ENCODE results near the gene KCP. TPM values are rescaled to one million over a fixed set of nuclear protein-coding genes. Genes with fewer than 3 reads are reported as not detected.
A peak's percentile ranks its signal among the peaks of the same experiment; 100 is the strongest.

Gene KCP
- total and polyA plus RNA-seq, 2 of the 13 experiments (the other 11 are each of a cell fraction or from before 2014, with no cell fraction given) = 0.37 to 1.0 TPM

DNA sequence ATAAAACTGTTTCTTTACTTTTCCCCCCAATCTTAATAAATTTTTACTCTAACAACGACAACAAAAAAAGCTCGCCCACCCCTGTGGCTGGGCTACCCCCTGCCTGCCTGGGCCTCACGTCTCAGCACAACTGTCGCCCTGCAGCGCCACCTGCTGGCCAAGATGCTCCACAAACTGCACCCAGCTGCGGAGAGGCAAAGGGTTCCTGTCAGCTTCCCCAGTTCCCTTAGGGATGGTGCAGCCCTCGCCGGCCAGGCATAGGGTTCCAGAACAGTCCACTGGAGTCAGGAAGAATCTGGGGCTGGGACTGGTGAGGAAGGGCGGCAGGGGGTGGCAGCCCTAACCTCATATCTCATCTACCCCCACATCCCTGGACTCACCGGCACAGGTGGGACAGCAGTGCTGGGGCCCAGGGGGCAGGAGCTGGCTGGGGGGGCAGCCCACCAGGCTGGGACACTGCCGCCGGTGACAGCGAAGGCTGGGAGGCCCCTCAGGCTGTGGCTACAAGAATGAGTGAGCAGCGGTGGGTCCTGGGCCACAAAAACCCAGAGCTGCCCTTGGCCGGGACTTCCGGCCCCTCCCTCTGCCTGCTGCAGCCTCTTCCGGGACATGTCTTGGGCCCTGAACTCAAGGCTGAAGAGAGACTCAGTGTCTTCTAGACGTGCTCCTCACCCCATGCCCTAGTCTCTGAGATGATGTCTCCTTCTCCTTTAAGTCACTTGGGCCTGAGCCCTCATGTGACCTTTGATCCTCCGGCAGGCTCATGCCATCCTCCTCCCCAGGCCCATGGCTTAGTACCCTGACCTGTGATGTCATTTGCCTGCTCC is 26.7 kb downstream of the KCP start (continued):
- TF ChIP-seq ZSCAN5A (CRISPR knock-in tag; IDR thresholded peaks at IDR 0.05; ENCODE audit: borderline replicate concordance) (no peak), KLF13 (CRISPR knock-in tag; IDR thresholded peaks at IDR 0.05) (no peak), KLF11 (CRISPR knock-in tag; IDR thresholded peaks at IDR 0.05) (no peak), HNF4G (IDR thresholded peaks at IDR 0.05; ENCODE audit: borderline replicate concordance, low read depth, low read length) (0 out of 2 replicates have a peak, but pooled peaks have one; percentile 5), HNF4G (CRISPR knock-in tag; IDR thresholded peaks at IDR 0.05; ENCODE audit: borderline replicate concordance, low read depth) (no peak), HOXA3 (CRISPR knock-in tag; IDR thresholded peaks at IDR 0.05) (0 out of 2 replicates have a peak, but pooled peaks have one; percentile 46), ZNF768 (CRISPR knock-in tag; IDR thresholded peaks at IDR 0.05) (peak; percentile 9; the same call in 1 of the 2 replicates), SUZ12 (IDR thresholded peaks at IDR 0.05; ENCODE audit: low read depth, low read length) (no peak), NR0B2 (CRISPR knock-in tag; IDR thresholded peaks at IDR 0.05) (no peak), ZNF552 (CRISPR knock-in tag; IDR thresholded peaks at IDR 0.05; ENCODE audit: borderline replicate concordance) (no peak), SNAI1 (CRISPR knock-in tag; IDR thresholded peaks at IDR 0.05; ENCODE audit: borderline replicate concordance) (no peak), DMAP1 (CRISPR knock-in tag; IDR thresholded peaks at IDR 0.05) (no peak), HNRNPLL (IDR thresholded peaks at IDR 0.05; ENCODE audit: low read depth, low read length, poor library complexity, severe bottlenecking) (peak; percentile 15), ZNF512B (CRISPR knock-in tag; IDR thresholded peaks at IDR 0.05; ENCODE audit: borderline replicate concordance) (no peak), ZMYM4 (CRISPR knock-in tag; IDR thresholded peaks at IDR 0.05) (peak; percentile 31; the same call in 1 of the 2 replicates)
- TF ChIP-seq, protein P1, sequence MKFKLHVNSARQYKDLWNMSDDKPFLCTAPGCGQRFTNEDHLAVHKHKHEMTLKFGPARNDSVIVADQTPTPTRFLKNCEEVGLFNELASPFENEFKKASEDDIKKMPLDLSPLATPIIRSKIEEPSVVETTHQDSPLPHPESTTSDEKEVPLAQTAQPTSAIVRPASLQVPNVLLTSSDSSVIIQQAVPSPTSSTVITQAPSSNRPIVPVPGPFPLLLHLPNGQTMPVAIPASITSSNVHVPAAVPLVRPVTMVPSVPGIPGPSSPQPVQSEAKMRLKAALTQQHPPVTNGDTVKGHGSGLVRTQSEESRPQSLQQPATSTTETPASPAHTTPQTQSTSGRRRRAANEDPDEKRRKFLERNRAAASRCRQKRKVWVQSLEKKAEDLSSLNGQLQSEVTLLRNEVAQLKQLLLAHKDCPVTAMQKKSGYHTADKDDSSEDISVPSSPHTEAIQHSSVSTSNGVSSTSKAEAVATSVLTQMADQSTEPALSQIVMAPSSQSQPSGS (CRISPR knock-in tag; IDR thresholded peaks at IDR 0.05) = no peak
- TF ChIP-seq, protein P2, sequence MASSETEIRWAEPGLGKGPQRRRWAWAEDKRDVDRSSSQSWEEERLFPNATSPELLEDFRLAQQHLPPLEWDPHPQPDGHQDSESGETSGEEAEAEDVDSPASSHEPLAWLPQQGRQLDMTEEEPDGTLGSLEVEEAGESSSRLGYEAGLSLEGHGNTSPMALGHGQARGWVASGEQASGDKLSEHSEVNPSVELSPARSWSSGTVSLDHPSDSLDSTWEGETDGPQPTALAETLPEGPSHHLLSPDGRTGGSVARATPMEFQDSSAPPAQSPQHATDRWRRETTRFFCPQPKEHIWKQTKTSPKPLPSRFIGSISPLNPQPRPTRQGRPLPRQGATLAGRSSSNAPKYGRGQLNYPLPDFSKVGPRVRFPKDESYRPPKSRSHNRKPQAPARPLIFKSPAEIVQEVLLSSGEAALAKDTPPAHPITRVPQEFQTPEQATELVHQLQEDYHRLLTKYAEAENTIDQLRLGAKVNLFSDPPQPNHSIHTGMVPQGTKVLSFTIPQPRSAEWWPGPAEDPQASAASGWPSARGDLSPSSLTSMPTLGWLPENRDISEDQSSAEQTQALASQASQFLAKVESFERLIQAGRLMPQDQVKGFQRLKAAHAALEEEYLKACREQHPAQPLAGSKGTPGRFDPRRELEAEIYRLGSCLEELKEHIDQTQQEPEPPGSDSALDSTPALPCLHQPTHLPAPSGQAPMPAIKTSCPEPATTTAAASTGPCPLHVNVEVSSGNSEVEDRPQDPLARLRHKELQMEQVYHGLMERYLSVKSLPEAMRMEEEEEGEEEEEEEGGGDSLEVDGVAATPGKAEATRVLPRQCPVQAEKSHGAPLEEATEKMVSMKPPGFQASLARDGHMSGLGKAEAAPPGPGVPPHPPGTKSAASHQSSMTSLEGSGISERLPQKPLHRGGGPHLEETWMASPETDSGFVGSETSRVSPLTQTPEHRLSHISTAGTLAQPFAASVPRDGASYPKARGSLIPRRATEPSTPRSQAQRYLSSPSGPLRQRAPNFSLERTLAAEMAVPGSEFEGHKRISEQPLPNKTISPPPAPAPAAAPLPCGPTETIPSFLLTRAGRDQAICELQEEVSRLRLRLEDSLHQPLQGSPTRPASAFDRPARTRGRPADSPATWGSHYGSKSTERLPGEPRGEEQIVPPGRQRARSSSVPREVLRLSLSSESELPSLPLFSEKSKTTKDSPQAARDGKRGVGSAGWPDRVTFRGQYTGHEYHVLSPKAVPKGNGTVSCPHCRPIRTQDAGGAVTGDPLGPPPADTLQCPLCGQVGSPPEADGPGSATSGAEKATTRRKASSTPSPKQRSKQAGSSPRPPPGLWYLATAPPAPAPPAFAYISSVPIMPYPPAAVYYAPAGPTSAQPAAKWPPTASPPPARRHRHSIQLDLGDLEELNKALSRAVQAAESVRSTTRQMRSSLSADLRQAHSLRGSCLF (CRISPR knock-in tag; IDR thresholded peaks at IDR 0.05; ENCODE audit: borderline replicate concordance) = no peak
